DND-41 (cell line): Measurements from ENCODE around the gene KIF26A.

Experiments used
- EZH2 ChIP-seq: IDR thresholded peaks from 3 replicates; pipeline ENCODE4 v1.6.1; 2012; ENCODE audit warnings: borderline replicate concordance, low read depth, mild to moderate bottlenecking, moderate library complexity, low read length, inconsistent platforms; ENCODE audit not compliant: severe bottlenecking
- TF ChIP-seq, protein P1 (sequence below): IDR thresholded peaks from 2 replicates; pipeline ENCODE4 v1.5.1; 2012; ENCODE audit warnings: borderline replicate concordance, low read length, moderate library complexity, mild to moderate bottlenecking; ENCODE audit not compliant: poor library complexity, severe bottlenecking; ENCODE audit errors: extremely low read depth

- TF ChIP-seq, protein P1, sequence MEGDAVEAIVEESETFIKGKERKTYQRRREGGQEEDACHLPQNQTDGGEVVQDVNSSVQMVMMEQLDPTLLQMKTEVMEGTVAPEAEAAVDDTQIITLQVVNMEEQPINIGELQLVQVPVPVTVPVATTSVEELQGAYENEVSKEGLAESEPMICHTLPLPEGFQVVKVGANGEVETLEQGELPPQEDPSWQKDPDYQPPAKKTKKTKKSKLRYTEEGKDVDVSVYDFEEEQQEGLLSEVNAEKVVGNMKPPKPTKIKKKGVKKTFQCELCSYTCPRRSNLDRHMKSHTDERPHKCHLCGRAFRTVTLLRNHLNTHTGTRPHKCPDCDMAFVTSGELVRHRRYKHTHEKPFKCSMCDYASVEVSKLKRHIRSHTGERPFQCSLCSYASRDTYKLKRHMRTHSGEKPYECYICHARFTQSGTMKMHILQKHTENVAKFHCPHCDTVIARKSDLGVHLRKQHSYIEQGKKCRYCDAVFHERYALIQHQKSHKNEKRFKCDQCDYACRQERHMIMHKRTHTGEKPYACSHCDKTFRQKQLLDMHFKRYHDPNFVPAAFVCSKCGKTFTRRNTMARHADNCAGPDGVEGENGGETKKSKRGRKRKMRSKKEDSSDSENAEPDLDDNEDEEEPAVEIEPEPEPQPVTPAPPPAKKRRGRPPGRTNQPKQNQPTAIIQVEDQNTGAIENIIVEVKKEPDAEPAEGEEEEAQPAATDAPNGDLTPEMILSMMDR, result no peak
- TF ChIP-seq EZH2, result no peak
These were observed 38.0 kb upstream of the KIF26A start for GRCh38 chr14:104100171-104101085.
